ENCODE data around the gene CMBL.
A peak's percentile ranks its signal among the peaks of the same experiment; 100 is the strongest.

The CMBL gene

DNA sequence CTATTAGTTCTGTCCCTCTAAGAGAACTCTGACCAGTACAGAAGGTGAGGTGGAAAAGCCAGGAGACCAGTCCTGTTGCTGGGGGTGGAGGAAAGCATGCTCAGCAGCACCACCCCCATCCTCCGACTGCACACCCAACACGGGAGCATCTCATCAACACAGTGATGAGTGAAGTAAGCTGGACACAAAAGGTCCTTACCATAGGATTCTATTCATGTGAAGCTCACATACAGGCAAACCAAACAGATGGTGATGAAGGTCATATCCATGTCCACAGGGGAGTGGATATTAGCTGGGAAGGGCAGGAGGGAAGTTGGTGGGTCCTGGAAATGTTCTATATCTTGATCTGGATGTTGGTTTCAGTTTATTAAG, 31.0 kb upstream of the CMBL start:
- ATAC-seq, result no peak
- no peak overlapping the region for H3K4me3 Mint-ChIP-seq
- H3K9me3 Mint-ChIP-seq, result no peaks in the 10 kb centered on the region
- peaks cover 27% of the 10 kb centered on the region for H3K27me3 Mint-ChIP-seq
- no peak overlapping the region for H3K27ac Mint-ChIP-seq
- H3K36me3 Mint-ChIP-seq, result no peaks in the 10 kb centered on the region
- peaks cover under 1% of the 10 kb centered on the region for H3K4me1 Mint-ChIP-seq

DNA sequence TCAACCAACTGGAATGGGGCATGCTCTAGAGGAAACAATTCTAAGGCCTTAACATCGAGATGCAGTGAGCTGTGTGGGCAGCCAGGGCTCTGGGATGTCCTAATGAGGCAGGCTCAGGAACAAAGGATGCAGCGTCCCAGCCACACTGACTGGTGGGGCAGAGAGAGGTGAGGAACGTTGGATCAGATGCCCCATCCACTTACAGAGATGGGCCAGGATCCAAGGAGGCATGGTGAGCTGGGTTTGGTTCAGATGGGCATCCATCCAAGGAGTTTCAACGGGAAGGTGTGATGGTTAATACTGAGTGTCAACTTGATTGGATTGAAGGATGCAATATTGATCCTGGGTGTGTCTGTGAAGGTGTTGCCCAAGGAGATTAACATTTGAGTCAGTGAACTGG, 30.3 kb upstream of the CMBL start:
- H3K9me3 Mint-ChIP-seq, result no peaks in the 10 kb centered on the region
- H3K36me3 Mint-ChIP-seq, result no peaks in the 10 kb centered on the region

DNA sequence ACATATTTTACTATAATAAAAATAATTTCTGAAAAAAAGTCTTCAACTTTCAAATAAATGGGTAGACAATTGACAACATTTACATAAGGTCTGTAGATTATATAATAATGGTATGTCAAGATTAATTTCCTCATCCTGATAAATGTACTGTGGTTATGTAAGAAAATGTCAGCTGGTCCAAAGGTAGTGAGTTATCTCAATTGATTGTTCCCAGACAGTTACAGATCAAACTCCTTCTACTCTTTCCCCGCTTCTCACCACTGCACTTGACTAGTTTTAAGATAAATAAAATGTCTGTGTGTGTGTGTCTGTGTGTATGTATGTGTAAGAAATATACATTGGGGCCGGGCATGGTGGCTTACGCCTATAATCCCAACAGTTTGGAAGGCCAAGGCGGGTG, 29.4 kb upstream of the CMBL start:
- ATAC-seq, result no peak
- Mint-ChIP-seq H3K27ac (no peak overlapping the region), H3K4me3 (no peak overlapping the region), H3K4me1 (peaks cover 10% of the 10 kb centered on the region), H3K9me3 (no peaks in the 10 kb centered on the region), H3K36me3 (no peaks in the 10 kb centered on the region), H3K27me3 (peaks cover 43% of the 10 kb centered on the region)

More for the DNA sequence above, 30.3 kb upstream of the CMBL start:
- Mint-ChIP-seq H3K27ac (no peak overlapping the region), H3K27me3 (peaks cover 34% of the 10 kb centered on the region), H3K4me1 (peaks cover 7% of the 10 kb centered on the region), H3K4me3 (no peak overlapping the region)
- no peak for ATAC-seq

DNA sequence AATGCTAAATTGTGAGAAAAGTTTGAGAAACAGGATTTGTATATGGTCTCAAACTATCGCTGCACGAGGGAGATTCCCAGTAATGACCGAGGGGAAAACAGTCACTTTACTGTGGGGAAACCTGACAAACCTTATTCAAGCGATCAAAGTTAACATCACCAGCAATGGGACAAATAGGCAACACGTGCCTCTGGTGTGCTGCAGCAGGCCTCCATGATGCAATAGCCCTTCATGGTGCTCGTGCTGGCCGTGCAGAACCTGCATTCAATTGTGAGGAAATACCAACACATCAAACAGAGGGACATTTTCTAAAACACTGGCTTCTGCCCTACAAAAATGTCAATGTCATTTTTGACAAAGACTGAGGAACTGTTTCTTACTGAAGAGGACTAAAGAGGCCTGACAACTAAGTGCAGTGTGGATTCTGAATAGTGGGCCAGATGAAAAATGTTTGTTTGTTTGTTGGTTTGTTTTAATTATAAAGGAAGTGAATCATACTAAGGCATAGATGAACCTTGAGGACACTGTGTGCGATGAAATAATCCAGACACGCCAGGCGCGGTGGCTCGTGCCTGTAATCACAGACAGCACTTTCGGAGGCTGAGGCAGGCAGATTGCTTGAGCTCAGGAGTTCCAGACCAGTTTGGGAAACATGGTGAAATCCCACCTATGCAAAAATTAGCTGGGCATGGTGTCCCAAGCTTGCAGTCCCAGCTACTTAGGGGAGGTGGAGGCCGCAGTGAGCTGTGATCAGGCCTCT, 28.2 kb upstream of the CMBL start:
- H3K27me3 Mint-ChIP-seq, result peaks cover 55% of the 10 kb centered on the region
- H3K4me3 Mint-ChIP-seq, result no peak overlapping the region
- peaks cover 10% of the 10 kb centered on the region for H3K4me1 Mint-ChIP-seq
- no peaks in the 10 kb centered on the region for H3K9me3 Mint-ChIP-seq
- no peak overlapping the region for H3K27ac Mint-ChIP-seq
- no peaks in the 10 kb centered on the region for H3K36me3 Mint-ChIP-seq
- no peak for ATAC-seq

DNA sequence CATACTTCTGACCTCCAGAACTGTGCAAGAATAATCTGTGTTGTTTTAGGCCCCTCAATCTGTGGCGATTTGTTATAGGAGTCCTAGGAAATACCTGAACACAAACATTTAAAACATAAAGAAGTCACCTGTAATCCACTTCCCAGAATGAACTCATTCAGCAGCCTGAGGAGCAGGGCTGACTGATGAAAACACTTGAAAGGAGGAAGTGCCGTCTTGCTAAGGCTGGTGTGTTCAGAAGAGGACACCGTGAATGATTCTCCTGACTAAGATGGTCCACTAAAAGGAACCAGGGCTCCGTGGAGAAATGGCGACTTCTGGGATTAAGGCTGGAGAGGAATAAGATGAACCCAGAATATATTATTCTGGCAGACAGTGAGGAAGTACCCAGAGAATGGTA, 27.1 kb upstream of the CMBL start:
- peaks cover 60% of the 10 kb centered on the region for H3K27me3 Mint-ChIP-seq
- no peak for ATAC-seq
- no peak overlapping the region for H3K4me3 Mint-ChIP-seq
- H3K27ac Mint-ChIP-seq, result no peak overlapping the region
- peaks cover 10% of the 10 kb centered on the region for H3K4me1 Mint-ChIP-seq
- H3K9me3 Mint-ChIP-seq, result no peaks in the 10 kb centered on the region
- H3K36me3 Mint-ChIP-seq, result no peaks in the 10 kb centered on the region

DNA sequence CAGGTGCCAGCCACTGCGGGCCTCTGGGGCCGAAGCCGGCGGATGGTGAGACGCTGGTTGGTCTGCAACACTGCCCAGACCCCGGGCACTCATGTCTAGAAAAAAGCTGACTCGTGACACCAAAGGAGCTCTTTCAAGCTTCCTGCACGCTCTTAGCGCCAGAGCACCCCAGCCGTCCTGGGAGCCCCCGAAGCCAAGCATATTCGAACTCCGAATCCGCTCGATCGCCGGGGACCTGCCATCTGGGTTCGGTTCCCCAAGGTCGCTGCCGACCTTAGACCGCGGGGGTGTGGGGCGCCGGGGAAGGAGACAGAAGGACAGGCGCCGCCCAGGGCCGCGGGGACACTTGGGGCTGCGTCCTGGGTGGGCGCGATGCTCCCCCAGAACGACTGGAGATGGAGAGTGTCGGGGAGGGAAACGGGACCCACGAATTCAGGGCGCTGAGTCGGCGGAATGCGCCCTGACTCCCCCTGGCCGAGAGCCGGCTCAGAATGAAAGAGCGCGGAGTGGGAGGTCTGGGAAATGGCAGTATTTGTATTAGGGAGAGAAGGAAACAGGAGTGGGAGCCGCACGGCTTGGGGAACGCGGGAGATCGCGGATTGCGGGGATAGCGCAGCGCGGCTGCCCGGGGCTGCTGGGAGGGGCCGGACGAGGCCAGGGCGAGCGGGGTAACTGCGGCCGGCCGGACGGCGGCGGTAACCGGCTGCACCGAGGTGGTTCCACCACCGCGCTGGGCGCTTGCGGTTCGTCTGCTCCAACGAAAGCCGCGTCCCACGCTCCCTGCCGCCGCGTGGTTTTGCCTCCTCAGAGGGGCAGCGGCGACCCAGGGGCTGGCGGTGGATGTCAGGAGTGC, 25.7 kb upstream of the CMBL start:
- peak; percentile 61 for ATAC-seq
- Mint-ChIP-seq H3K4me1 (peaks cover 10% of the 10 kb centered on the region), H3K4me3 (peak overlapping the region; percentile 89), H3K9me3 (no peaks in the 10 kb centered on the region), H3K27ac (peak overlapping the region; percentile 84), H3K36me3 (no peaks in the 10 kb centered on the region), H3K27me3 (peaks cover 60% of the 10 kb centered on the region)

DNA sequence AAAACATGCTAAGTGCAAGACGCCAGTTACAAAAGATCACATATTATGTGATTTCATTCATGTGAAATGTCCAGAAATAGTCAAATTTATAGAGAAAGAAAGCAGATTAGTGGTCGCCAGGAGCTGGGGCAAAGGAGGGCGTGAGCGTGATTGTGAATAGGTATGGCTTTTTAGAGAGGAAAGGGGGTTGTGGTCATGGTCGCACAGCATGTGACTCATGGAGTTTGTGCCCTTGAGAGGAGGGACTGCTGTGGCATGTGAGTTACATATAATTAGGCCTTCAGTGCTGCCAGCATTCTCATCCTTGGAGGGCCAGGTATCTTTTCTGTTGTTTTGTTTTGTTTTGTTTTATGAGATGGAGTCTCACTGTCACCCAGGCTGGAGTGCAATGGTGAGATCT, 24.6 kb upstream of the CMBL start:
- Mint-ChIP-seq H3K4me3 (no peak overlapping the region), H3K36me3 (no peaks in the 10 kb centered on the region), H3K27me3 (peaks cover 60% of the 10 kb centered on the region), H3K27ac (no peak overlapping the region), H3K9me3 (no peaks in the 10 kb centered on the region), H3K4me1 (peaks cover 10% of the 10 kb centered on the region)
- no peak for ATAC-seq

DNA sequence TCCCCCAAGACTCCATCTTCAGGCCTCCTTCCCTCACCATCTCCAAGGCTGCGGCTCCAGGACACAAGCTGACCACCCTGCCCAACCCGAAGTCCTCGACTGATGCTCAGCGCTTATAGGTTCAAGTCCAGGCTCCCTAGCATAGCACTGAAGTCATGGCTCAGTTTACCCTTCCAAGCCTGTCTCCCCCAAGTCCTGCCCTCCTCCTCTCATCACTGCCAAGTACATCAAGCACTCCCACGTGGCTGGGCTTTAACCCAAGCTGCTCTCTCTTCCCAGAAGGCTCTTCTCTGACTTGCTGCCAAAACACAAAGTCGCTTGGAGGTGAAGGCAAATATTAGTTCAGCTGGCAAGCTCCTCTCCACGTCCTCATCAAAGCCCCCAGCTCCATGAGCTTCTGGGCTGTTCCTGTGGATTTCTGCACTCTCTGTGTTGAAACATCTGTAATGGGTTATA, 23.7 kb upstream of the CMBL start:
- no peak for ATAC-seq
- H3K4me1 Mint-ChIP-seq, result peaks cover 10% of the 10 kb centered on the region
- peaks cover 53% of the 10 kb centered on the region for H3K27me3 Mint-ChIP-seq
- no peaks in the 10 kb centered on the region for H3K9me3 Mint-ChIP-seq
- H3K27ac Mint-ChIP-seq, result no peak overlapping the region
- H3K36me3 Mint-ChIP-seq, result no peaks in the 10 kb centered on the region
- H3K4me3 Mint-ChIP-seq, result no peak overlapping the region

DNA sequence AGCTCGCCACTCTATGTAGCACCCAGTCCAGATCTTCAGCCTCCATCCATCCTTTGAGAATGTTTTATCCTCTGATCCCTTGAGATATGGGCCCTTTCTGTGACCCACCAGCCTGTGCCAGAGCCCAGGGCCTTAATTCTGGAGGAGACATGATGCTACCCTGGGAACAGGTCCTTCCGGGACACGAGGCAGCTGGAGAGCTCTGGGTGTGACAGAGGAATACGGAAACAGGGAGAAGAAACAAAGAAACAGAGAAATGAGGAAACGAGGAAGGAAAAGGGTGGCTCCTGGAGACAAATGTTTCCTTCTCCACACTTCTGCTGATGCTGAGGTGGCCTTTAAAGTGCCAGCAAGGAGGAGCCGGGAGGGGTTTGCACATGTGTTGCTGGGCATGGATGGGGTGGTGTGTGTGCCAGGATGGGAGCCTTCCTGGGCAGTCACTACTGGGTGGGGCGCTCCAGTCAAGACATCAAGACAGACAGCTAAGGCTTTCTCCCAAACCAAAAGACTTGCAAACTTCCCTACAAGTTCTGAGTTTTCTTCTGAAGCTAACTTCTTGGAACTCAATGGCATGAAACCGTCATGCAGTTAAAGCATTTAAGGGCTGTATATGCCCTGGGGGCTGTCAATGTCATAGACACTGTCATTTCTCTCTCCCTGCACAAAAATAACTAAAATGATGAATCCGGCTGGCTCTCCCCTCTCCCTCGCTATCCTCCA, 23.0 kb upstream of the CMBL start:
- no peaks in the 10 kb centered on the region for H3K36me3 Mint-ChIP-seq
- peaks cover 10% of the 10 kb centered on the region for H3K4me1 Mint-ChIP-seq
- no peaks in the 10 kb centered on the region for H3K9me3 Mint-ChIP-seq
- H3K27me3 Mint-ChIP-seq, result peaks cover 51% of the 10 kb centered on the region
- H3K27ac Mint-ChIP-seq, result no peak overlapping the region
- H3K4me3 Mint-ChIP-seq, result no peak overlapping the region
- ATAC-seq, result no peak

DNA sequence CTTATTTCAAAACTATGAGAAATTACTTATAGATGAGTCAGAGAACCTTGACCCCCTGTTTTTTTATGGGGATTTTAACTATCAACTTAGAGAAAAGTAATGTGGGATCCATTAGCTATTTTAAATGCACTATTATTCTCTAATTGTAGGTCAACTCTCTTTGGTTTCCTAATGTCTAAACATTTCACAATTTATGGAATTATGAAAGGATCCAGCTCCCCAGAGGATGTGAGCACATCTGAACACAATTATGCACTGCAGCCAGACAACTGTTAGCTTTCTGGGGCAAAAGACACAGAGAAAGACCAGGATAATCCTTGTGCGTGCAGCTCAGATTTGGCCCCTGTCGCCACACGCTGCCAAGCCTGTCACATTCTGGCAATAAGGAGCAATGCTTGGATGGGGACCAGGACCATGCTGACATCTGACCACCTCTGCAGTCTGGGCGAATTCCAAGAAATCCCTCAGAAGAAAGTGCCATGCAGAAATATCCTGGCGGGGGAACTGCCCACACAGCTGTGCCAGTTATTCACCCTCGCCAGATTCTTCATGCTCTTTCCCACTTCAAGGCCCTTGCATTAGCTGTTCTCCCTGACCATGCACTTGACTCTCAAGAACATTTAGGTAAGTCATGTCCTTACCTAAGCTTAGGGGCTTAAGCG, 22.2 kb upstream of the CMBL start:
- Mint-ChIP-seq H3K27ac (no peak overlapping the region), H3K4me1 (peaks cover 10% of the 10 kb centered on the region), H3K27me3 (peaks cover 44% of the 10 kb centered on the region), H3K36me3 (no peaks in the 10 kb centered on the region), H3K4me3 (no peak overlapping the region), H3K9me3 (no peaks in the 10 kb centered on the region)
- ATAC-seq, result no peak

DNA sequence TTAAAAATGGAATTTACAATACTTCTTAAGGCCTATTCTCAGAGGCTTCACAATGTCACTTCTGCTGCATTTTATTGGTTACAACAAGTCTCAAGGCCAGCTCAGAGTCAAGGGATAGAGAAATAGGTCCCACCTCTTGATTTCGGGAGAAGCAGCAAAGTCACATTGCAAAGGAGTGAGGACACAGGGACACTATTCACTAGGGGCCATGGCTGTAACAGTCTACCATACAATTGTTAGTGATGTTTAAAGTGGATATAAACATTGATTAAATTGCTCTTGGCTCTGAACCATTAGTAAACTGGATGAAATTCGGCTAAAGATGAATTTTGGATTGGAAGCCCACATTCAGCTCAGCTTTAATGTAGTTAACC, 21.7 kb upstream of the CMBL start:
- H3K27ac Mint-ChIP-seq, result no peak overlapping the region
- peaks cover 39% of the 10 kb centered on the region for H3K27me3 Mint-ChIP-seq

DNA sequence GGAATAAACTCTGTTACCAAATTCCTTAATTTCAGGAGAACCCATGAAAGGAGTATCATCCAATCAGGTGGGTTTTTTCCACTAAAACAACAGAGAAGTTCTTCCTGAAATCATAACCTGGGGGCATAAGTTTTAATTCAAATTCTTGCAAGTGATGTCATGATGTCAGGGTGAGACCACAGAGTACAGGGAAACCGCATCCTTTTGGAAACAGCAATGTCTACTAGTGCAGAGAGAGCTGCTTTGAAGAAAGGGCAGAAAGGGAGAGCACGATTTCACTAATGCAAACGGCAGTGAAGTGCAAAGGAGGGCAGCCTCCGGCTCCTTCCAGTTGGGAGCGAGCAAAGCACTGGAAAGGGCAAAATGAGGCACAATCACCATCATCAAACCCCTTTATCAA, 20.6 kb upstream of the CMBL start:
- Mint-ChIP-seq H3K36me3 (no peaks in the 10 kb centered on the region), H3K4me3 (no peak overlapping the region), H3K27ac (no peak overlapping the region), H3K9me3 (no peaks in the 10 kb centered on the region), H3K27me3 (peaks cover 29% of the 10 kb centered on the region), H3K4me1 (peaks cover 6% of the 10 kb centered on the region)
- ATAC-seq, result no peak

More for the DNA sequence above, 21.7 kb upstream of the CMBL start:
- H3K4me3 Mint-ChIP-seq, result no peak overlapping the region
- H3K9me3 Mint-ChIP-seq, result no peaks in the 10 kb centered on the region
- H3K4me1 Mint-ChIP-seq, result peaks cover 10% of the 10 kb centered on the region
- no peaks in the 10 kb centered on the region for H3K36me3 Mint-ChIP-seq
- ATAC-seq, result no peak

DNA sequence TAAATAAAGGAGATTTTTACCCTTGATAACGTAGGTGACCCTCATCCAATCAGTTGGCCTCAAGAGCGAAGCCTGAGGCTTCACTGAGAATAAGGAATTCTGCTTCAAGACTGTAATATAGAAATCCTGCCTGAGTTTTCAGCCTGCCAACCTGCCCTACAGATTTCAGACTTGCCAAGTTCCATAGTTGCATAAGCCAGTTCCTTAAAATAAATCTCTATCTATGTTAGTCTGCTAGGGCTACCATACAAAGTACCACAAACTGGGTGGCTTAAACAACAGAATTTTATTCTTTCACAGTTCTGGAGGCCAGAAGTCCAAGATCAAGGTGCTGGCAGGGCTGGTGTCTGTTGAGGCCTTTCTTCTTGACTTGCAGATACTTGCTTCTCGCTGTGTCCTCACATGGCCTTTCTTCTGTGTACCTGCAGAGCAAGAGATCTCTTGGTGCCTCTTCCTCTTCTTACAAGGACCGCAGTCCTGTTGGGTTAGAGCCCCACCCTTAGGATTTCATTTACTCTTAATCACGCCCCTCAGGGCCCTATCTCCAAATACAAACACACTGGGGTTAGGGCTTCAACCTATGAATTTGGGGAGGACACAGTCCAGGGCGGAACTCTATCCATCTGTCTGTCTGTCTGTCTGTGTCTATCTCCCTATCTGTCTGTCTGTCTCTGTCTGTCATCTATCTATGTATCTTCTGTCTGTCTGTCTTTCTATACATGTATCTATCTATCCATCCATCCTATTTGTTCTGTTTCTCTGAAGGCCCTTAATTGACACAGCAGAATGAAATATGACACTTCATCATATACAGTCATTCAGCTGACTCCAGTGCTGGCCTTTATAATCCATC, 17.0 kb upstream of the CMBL start:
- no peak overlapping the region for H3K27ac Mint-ChIP-seq
- no peak for ATAC-seq
- no peaks in the 10 kb centered on the region for H3K36me3 Mint-ChIP-seq

More for the DNA sequence above, 17.0 kb upstream of the CMBL start:
- H3K4me1 Mint-ChIP-seq, result no peaks in the 10 kb centered on the region
- no peaks in the 10 kb centered on the region for H3K27me3 Mint-ChIP-seq
- no peaks in the 10 kb centered on the region for H3K9me3 Mint-ChIP-seq
- H3K4me3 Mint-ChIP-seq, result no peak overlapping the region
